Measurements from ENCODE around the gene CSF3.

GRCh38 chr17:40004712-40005111 lies 10.5 kb upstream of the CSF3 start:
- TF ChIP-seq CTCF (conservative IDR thresholded peaks at IDR 0.05): no peak
- TF ChIP-seq ZFX (IDR thresholded peaks at IDR 0.05): no peak
